ENCODE results near the gene MMP17. TPM values are rescaled to one million over a fixed set of nuclear protein-coding genes. Genes with fewer than 3 reads are reported as not detected.

MMP17 gene
- total RNA-seq, 2 experiments from 2014 or later = 0.48 to 1.1 TPM

DNA sequence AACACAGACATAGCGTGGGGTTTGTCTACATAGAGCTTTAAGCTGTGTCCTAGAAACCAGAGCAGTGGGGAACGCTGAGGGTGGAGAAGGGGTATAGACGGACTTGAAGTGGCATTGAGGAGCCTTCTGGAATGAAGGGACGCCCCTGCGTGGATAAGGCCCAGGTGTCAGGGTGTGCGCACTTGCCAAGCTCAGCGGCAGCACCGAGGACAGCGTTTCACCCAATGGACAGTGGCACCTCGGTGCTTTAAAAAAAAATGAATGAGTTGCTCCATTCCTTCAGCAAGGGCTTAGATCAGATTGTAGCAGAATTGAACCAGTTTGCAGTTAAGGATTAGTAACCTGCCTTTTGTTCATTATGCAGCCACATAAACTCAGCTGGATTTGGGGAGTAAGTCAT lies 33.6 kb upstream of the MMP17 start:
- Mint-ChIP-seq H3K9me3 (no peaks in the 10 kb centered on the region), H3K4me3 (no peak overlapping the region), H3K36me3 (ENCODE audit: low read depth) (peaks cover 47% of the 10 kb centered on the region), H3K4me1 (no peaks in the 10 kb centered on the region), H3K27me3 (no peaks in the 10 kb centered on the region), H3K27ac (no peak overlapping the region)
- ChIA-PET CTCF (interaction anchor here (1.1 kb wide), 1 partner anchor 14 kb away, joined by 3 read pairs; no protein-coding TSS in a partner anchor), POLR2A (interaction anchor here (1.0 kb wide), 1 partner anchor 9 kb away, joined by 5 read pairs; no protein-coding TSS in a partner anchor)
- no peak for DNase-seq

DNA sequence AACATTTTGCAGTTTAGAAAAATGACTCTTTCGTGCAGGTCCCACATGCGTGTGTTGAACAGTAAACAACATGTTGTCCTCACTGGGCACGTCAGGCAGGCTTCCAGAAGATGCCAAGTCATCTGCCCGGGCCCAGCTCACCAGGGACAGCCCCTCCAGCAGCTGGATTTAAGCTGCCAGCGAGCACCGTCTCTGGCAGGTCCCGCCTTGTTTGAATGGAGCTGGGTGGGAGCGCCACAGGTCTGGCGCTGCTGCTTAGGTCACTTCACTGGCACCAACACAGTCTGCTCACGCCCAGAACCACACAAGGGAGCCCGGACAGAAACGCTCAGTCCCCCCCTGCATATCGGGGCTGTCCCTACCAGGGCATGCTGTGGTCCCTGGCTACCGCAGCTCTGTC lies 33.1 kb upstream of the MMP17 start:
- peaks cover 47% of the 10 kb centered on the region for H3K36me3 Mint-ChIP-seq (ENCODE audit: low read depth)
- POLR2A ChIA-PET = interaction anchor here (1.0 kb wide), 1 partner anchor 10 kb away, joined by 5 read pairs; no protein-coding TSS in a partner anchor
- no peak for DNase-seq
- CTCF ChIA-PET = interaction anchor here (1.1 kb wide), 1 partner anchor 13 kb away, joined by 3 read pairs; no protein-coding TSS in a partner anchor
- H3K4me1 Mint-ChIP-seq = no peaks in the 10 kb centered on the region
- no peak overlapping the region for H3K27ac Mint-ChIP-seq
- H3K9me3 Mint-ChIP-seq = no peaks in the 10 kb centered on the region
- no peak overlapping the region for H3K4me3 Mint-ChIP-seq
- no peaks in the 10 kb centered on the region for H3K27me3 Mint-ChIP-seq

DNA sequence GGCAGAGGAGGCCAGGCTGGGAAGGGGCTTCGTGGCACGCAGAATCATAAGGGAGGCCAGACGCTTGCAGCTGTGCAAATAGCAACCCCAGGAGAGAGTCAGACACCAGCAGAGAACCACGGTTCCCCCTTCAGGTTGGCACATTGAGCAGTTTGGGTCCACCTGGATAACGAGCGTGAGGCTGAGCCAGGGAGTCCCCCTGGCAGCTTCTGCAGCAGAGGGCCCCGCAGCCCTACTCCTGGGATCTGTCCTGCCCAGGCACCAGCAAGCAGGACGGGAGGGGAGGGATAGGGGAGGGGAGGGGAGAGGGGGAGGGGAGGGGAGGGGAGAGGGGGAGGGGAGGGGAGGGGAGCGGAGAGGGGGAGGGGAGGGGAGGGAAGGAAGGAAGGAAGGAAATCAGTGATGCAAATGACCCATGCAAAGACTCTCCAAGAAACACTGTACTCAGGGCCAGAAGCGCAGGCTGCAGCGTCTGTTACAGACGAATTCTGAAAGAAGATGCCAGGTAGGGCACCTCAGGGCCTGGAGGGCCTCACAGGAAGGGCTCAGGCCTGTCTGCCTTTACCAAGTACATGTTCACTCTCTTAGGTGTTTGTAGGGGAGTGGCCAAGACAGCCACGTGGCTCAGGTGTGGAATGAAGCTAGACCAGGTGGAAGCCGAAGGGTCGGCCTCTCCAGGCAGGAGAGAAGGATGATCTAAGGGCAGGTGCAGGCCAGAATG lies 32.3 kb upstream of the MMP17 start:
- ChIA-PET POLR2A (interaction anchor here (1.0 kb wide), 1 partner anchor 10 kb away, joined by 5 read pairs; no protein-coding TSS in a partner anchor), CTCF (interaction anchor here (0.5 kb wide), 1 partner anchor 30 kb away, joined by 4 read pairs; no protein-coding TSS in a partner anchor)
- H3K4me3 Mint-ChIP-seq = no peak overlapping the region
- H3K4me1 Mint-ChIP-seq = no peaks in the 10 kb centered on the region
- H3K9me3 Mint-ChIP-seq = no peaks in the 10 kb centered on the region
- DNase-seq = no peak
- no peaks in the 10 kb centered on the region for H3K27me3 Mint-ChIP-seq
- peaks cover 47% of the 10 kb centered on the region for H3K36me3 Mint-ChIP-seq (ENCODE audit: low read depth)
- no peak overlapping the region for H3K27ac Mint-ChIP-seq

DNA sequence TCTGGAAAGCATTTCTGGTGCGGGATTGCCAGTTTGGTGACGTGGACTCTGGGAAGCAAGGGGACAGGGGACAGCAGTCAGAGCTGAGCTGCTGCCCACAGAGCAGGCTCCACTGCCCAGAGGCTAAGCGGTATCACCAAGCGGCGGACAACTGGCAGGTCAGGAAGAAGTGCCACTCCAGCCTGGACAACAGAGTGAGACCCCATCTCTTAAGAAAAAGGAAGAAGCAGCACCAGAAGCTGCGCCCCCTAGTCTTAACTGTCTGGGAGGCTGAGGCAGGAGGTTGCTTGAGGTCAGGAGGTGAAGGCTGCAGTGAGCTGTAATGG lies 31.8 kb upstream of the MMP17 start:
- Mint-ChIP-seq H3K9me3 (no peaks in the 10 kb centered on the region), H3K36me3 (ENCODE audit: low read depth) (peaks cover 45% of the 10 kb centered on the region), H3K4me1 (no peaks in the 10 kb centered on the region), H3K27me3 (no peaks in the 10 kb centered on the region), H3K27ac (no peak overlapping the region), H3K4me3 (no peak overlapping the region)
- ChIA-PET POLR2A (no interaction called here), CTCF (interaction anchor here (0.5 kb wide), 1 partner anchor 29 kb away, joined by 4 read pairs; no protein-coding TSS in a partner anchor)
- no peak for DNase-seq

DNA sequence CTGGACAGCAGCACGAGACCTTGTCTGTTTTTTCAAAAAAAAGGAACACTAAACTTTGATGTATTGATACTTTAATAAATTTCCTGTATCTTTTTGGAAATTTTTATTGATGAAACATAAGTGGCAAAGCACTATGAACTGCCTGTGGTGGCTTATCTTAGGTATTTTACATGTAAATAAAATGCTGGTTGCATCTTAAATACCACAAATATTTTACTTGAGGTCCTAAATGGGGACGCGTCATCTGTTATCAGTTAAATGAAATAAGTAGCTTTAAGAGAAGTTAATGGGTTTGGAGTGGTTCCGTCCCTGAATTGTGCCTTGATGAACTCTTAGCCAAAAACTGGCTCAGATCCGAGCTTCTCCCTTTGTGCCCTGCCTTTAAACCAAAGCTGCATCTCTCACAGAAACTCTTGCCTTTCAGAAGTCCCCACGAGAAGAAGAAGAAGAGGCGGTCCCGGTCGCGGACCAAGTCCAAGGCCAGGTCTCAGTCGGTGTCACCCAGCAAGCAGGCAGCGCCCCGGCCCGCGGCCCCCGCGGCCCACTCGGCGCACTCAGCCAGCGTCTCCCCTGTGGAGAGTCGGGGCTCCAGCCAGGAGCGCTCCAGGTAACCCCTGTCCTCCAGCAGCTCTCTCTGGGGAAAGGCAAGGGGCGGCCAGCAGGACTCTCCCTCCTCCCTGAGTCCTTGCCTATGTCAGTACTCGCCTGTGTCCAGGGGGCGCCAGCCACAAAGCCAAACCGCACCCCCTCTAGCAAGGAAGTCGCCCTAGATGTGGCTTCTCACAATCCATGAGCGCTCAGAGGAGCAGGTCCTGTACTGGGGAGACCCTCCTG lies 31.2 kb upstream of the MMP17 start:
- ChIA-PET CTCF (interaction anchor here (0.5 kb wide), 1 partner anchor 29 kb away, joined by 4 read pairs; no protein-coding TSS in a partner anchor), POLR2A (no interaction called here)
- no peaks in the 10 kb centered on the region for H3K9me3 Mint-ChIP-seq
- no peak overlapping the region for H3K27ac Mint-ChIP-seq
- H3K36me3 Mint-ChIP-seq (ENCODE audit: low read depth) = peaks cover 46% of the 10 kb centered on the region
- H3K4me3 Mint-ChIP-seq = no peak overlapping the region
- H3K27me3 Mint-ChIP-seq = no peaks in the 10 kb centered on the region
- DNase-seq = no peak
- H3K4me1 Mint-ChIP-seq = no peaks in the 10 kb centered on the region

DNA sequence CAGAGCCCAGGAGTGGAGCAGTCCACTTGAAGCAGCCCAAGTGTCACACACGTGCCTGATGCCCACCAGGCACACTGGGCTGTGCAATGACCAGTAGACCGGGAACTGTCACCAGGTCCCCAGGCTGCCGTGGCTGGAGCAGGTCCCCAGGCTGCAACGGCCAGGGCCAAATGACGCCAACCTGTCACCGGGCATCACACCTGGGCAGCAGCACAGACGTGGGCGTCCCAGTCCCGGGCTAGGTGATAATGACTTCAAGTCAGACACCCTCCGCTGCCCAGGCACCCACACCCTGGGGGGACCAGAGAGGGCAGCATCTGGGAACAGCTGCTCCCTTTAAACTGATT lies 30.6 kb upstream of the MMP17 start:
- no peak for DNase-seq
- Mint-ChIP-seq H3K9me3 (no peaks in the 10 kb centered on the region), H3K27ac (no peak overlapping the region), H3K4me1 (no peaks in the 10 kb centered on the region), H3K4me3 (no peak overlapping the region), H3K27me3 (no peaks in the 10 kb centered on the region), H3K36me3 (ENCODE audit: low read depth) (peaks cover 48% of the 10 kb centered on the region)
- POLR2A ChIA-PET = no interaction called here
- CTCF ChIA-PET = no interaction called here

DNA sequence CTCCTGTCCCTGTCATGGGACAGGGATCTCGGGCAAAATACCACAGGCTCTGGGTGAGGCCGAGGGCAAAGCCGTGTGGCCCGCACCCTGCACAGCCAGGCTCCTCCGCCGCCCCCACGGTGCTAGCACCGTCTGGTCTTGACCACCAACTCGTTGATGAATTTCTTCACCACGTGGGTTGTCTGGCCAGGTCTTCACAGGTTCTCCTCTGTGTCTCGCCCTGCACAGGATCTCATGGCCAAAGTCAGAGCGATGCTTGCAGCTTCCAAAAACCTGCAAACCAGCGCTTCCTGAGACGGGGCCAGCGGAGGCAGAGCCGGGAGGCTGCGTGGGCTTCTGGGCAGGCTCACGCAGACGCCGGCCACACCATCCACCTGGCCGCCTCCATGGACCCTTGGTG lies 29.0 kb upstream of the MMP17 start:
- POLR2A ChIA-PET = no interaction called here

DNA sequence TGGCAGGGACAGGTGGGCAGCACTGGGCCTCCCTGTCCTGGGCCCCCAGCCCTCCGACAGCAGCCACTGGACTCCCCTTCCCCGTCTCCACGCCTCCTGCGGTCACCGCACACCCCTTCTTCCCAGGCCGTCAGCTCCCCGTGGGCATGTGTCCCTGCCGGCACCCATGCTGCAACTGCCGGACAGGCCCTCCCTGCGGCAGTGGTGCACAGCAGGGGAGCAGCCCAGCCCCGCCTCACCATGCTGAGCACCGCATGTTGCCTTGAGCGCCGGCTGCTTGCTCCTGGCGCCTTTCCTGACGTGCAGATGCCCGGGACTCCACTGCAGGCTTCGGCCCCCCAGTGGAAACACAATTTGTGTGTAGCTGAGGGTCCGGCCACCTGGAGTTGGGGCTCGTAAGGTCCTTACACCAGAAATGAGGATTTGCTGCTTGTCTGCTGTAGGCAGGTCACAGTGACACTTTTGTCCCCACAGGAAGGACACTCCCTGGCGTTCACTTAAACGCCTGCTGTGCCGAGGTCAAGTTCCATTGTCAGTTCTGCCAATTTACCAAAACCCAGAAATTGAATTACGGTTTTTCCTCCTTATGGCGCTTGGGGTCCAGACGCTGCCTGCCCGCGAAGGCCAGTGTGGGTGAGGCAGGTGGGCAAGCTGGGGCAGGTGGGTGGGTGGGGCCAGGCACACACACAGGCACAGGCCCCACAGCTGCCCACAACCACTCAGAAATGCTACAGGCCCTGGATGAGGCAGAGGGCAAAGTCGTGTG lies 28.2 kb upstream of the MMP17 start:
- H3K9me3 Mint-ChIP-seq = no peaks in the 10 kb centered on the region
- ChIA-PET CTCF (no interaction called here), POLR2A (no interaction called here)
- H3K27ac Mint-ChIP-seq = no peak overlapping the region
- peaks cover 46% of the 10 kb centered on the region for H3K36me3 Mint-ChIP-seq (ENCODE audit: low read depth)
- H3K27me3 Mint-ChIP-seq = no peaks in the 10 kb centered on the region
- H3K4me1 Mint-ChIP-seq = no peaks in the 10 kb centered on the region
- no peak overlapping the region for H3K4me3 Mint-ChIP-seq
- DNase-seq = no peak

More for the DNA sequence above, 29.0 kb upstream of the MMP17 start:
- Mint-ChIP-seq H3K27me3 (no peaks in the 10 kb centered on the region), H3K9me3 (no peaks in the 10 kb centered on the region), H3K4me3 (no peak overlapping the region), H3K36me3 (ENCODE audit: low read depth) (peaks cover 46% of the 10 kb centered on the region), H3K4me1 (no peaks in the 10 kb centered on the region), H3K27ac (no peak overlapping the region)
- no peak for DNase-seq
- CTCF ChIA-PET = no interaction called here

DNA sequence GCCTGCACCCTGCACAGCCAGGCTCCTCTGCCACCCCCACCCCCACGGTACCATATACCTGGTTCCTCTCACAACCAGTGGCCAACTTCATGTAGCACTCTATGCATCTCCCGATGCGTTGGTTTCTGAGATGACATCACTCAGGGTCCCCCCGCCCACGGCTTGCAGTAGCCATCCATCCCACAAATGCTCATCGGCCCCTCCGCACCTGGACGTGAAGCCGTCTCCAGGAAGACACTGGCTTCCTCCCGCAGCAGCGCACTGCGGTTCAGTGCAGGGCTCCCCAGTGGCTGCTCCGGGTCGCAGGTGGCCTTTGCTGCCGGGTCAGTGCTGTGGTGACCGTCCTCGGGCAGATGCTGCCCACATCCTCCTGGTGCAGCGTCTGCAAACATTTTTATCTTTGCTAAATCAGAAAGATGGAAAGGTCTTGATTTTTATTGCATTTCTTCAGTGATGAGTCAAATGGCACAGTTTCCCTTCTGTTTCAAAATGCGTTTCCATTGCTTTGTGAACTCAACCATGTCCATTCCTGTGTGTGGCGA lies 27.5 kb upstream of the MMP17 start:
- Mint-ChIP-seq H3K9me3 (peaks cover 3% of the 10 kb centered on the region), H3K4me3 (no peak overlapping the region), H3K36me3 (ENCODE audit: low read depth) (peaks cover 46% of the 10 kb centered on the region), H3K27ac (no peak overlapping the region), H3K27me3 (no peaks in the 10 kb centered on the region), H3K4me1 (no peaks in the 10 kb centered on the region)
- DNase-seq = no peak
- CTCF ChIA-PET = no interaction called here
- POLR2A ChIA-PET = no interaction called here

DNA sequence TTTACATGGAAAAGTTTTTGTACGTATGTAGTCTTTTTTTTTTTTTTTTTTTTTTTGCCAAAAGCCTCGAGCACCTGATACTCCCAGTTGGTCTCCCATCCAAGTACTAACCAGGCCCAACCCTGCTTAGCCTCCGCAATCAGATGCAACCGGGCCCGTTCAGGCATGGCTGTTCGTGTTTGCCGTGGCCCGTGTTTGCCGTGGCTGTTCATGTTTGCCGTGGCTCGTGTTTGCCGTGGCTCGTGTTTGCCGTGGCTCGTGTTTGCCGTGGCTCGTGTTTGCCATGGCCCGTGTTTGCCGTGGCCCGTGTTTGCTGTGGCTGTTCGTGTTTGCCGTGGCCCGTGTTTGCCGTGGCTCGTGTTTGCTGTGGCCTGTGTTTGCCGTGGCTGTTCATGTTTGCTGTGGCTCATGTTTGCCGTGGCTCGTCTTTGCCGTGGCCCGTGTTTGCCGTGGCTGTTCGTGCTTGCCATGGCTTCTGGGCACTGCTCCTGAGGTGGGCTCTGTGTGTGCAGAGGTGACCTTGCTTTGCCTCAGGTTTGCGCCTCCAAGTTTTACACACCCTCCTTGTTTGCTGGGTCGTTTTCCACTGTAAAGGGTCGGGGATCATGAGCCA lies 26.8 kb upstream of the MMP17 start:
- POLR2A ChIA-PET = no interaction called here
- no peak overlapping the region for H3K27ac Mint-ChIP-seq
- H3K4me3 Mint-ChIP-seq = no peak overlapping the region
- H3K36me3 Mint-ChIP-seq (ENCODE audit: low read depth) = peaks cover 46% of the 10 kb centered on the region
- H3K27me3 Mint-ChIP-seq = no peaks in the 10 kb centered on the region
- peaks cover 3% of the 10 kb centered on the region for H3K9me3 Mint-ChIP-seq
- CTCF ChIA-PET = no interaction called here
- H3K4me1 Mint-ChIP-seq = no peaks in the 10 kb centered on the region
- DNase-seq = no peak

DNA sequence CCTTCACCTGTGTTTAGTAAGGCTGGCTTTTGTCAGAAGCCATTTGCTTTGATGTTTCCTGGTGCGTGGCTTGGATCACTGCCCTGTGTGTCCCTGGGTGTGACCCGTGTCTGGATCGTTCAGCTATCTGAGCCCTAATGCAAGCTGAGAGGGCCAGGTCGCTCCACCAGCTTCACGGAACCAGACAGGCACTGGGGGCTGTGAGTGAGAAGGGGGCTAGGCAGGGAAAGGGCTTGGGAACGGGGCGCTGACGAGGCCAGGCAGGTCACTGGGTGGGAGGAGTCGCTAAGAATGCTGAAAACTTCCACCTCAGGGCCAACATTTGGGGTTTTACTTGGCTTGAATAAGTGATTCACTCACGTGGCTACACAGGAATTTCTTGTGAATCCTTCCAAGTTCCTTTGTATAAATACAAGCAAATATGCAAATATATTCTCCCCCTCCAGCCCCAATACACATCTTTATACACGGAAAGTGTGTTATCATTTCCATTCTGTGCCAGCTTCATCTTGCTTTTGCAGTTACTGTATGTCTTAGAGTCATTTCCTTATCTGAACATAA lies 24.2 kb upstream of the MMP17 start:
- peaks cover 3% of the 10 kb centered on the region for H3K9me3 Mint-ChIP-seq
- H3K27ac Mint-ChIP-seq = no peak overlapping the region
- H3K36me3 Mint-ChIP-seq (ENCODE audit: low read depth) = peaks cover 30% of the 10 kb centered on the region
- no peaks in the 10 kb centered on the region for H3K27me3 Mint-ChIP-seq
- H3K4me3 Mint-ChIP-seq = no peak overlapping the region
- ChIA-PET CTCF (no interaction called here), POLR2A (no interaction called here)
- no peak for DNase-seq
- H3K4me1 Mint-ChIP-seq = no peaks in the 10 kb centered on the region

DNA sequence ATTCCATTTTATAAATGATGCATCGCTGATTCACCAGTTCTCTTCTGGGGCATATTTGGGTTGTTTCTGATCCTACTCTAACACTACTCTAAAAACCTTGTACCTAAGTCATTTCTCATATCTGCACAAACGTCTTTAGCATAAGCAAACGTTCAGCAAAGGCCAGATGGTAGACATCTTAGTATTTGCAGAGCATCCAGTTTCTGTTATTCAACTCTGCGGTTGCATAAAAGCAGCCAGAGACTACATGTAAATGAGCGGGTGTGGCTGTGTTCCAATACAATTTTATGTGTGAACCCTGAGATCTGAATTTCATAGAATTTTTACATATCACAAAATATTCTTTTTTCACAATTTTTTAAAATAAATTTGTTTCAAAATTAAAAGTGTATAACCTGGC lies 22.8 kb upstream of the MMP17 start:
- DNase-seq = no peak
- H3K27me3 Mint-ChIP-seq = no peaks in the 10 kb centered on the region
- peaks cover 17% of the 10 kb centered on the region for H3K36me3 Mint-ChIP-seq (ENCODE audit: low read depth)
- ChIA-PET POLR2A (no interaction called here), CTCF (no interaction called here)
- H3K4me1 Mint-ChIP-seq = peaks cover 2% of the 10 kb centered on the region
- no peak overlapping the region for H3K27ac Mint-ChIP-seq
- peaks cover 3% of the 10 kb centered on the region for H3K9me3 Mint-ChIP-seq
- H3K4me3 Mint-ChIP-seq = no peak overlapping the region

All from activated CD4-positive, alpha-beta memory T cell treated with anti-CD3 and anti-CD28 coated beads, Interleukin-2, amount 10 ng/mL, durations not matched to agents 7 days and 5 days (primary cell).